GM21360 (cell line): ENCODE data around the gene TLE3.

ENCODE experiments used
- ATAC-seq: cut with Tn5 transposase; IDR thresholded peaks from one replicate; pipeline ENCODE4 v1.9.1; 2021; ENCODE audit warnings: mild to moderate bottlenecking, moderate library complexity; ENCODE audit not compliant: unreplicated experiment

Gene TLE3

GRCh38 chr15:70086636-70087035, 11.1 kb downstream of the TLE3 start:
- ATAC-seq: no peak

GRCh38 chr15:70084461-70084860, 13.3 kb downstream of the TLE3 start:
- ATAC-seq: no peak

GRCh38 chr15:70083946-70084345, 13.8 kb downstream of the TLE3 start:
- no peak for ATAC-seq

- no peak for ATAC-seq
Observed at GRCh38 chr15:70083418-70083817, 14.3 kb downstream of the TLE3 start.

GRCh38 chr15:70082281-70082900, 15.3 kb downstream of the TLE3 start:
- no peak for ATAC-seq

GRCh38 chr15:70081612-70082011, 16.1 kb downstream of the TLE3 start:
- no peak for ATAC-seq

GRCh38 chr15:70080347-70080746, 17.4 kb downstream of the TLE3 start:
- no peak for ATAC-seq

GRCh38 chr15:70079888-70080287, 17.8 kb downstream of the TLE3 start:
- ATAC-seq: no peak

- no peak for ATAC-seq
Observed at GRCh38 chr15:70078578-70079417, 18.9 kb downstream of the TLE3 start.

- ATAC-seq: no peak
Observed at GRCh38 chr15:70077188-70078147, 20.2 kb downstream of the TLE3 start.

- ATAC-seq: no peak
Observed at GRCh38 chr15:70074380-70074779, 23.3 kb downstream of the TLE3 start.

- ATAC-seq: no peak
Observed at GRCh38 chr15:70072479-70072878, 25.2 kb downstream of the TLE3 start.

- no peak for ATAC-seq
Observed at GRCh38 chr15:70071799-70072198, 25.9 kb downstream of the TLE3 start.

GRCh38 chr15:70069716-70070115, 28.0 kb downstream of the TLE3 start:
- no peak for ATAC-seq

GRCh38 chr15:70068783-70069565, 28.7 kb downstream of the TLE3 start:
- no peak for ATAC-seq

- ATAC-seq: no peak
Observed at GRCh38 chr15:70067681-70068080, 30.0 kb downstream of the TLE3 start.

GRCh38 chr15:70067011-70067410, 30.7 kb downstream of the TLE3 start:
- no peak for ATAC-seq

GRCh38 chr15:70066447-70066846, 31.3 kb downstream of the TLE3 start:
- no peak for ATAC-seq

- no peak for ATAC-seq
Observed at GRCh38 chr15:70066004-70066403, 31.7 kb downstream of the TLE3 start.

GRCh38 chr15:70065006-70065722, 32.6 kb downstream of the TLE3 start:
- no peak for ATAC-seq
